Breast epithelium (tissue), 4 donors: Measurements from ENCODE around the gene C20orf144. TPM values are rescaled to one million over a fixed set of nuclear protein-coding genes. Genes with fewer than 3 reads are reported as not detected.
A peak's percentile ranks its signal among the peaks of the same experiment; 100 is the strongest.

ENCODE experiments used
- DNase-seq, 2 donors: peaks; one replicate each; pipeline ENCODE4 v3.0.0-alpha.2; 2019; ENCODE audit warnings: low spot score in 2 of 2
- H3K27ac ChIP-seq, 2 donors: fragments of 200-600 bp; sonication (generic) in 1 of 2; one replicate each; pipeline ENCODE4 v1.5.1; 2016 to 2019; ENCODE audit warnings: mild to moderate bottlenecking in 1 of 2
- H3K27me3 ChIP-seq, 2 donors: fragments of 200-600 bp; sonication (generic) in 1 of 2; one replicate each; pipeline versions ENCODE4 v1.5.1 to v1.6.0; 2017 to 2019; ENCODE audit warnings: control low read depth in 1 of 2, mild to moderate bottlenecking in 1 of 2
- H3K36me3 ChIP-seq: fragments of 200-600 bp; one replicate; pipeline ENCODE4 v1.5.1; 2019
- H3K4me1 ChIP-seq, 2 donors: fragments of 200-600 bp; sonication (generic); one replicate each; pipeline ENCODE4 v1.5.1; 2016 to 2019; ENCODE audit warnings: control low read depth in 1 of 2
- H3K4me3 ChIP-seq, 3 donors: fragments of 200-600 bp; sonication (generic); 1 replicate in 2 of 3; 2 replicates in 1 of 3; pipeline ENCODE4 v1.5.1; 2016 to 2019; ENCODE audit warnings: mild to moderate bottlenecking in 3 of 3, moderate library complexity in 2 of 3
- H3K9me3 ChIP-seq, 2 donors: fragments of 200-600 bp; sonication (generic) in 1 of 2; one replicate each; pipeline ENCODE4 v1.5.1; 2016 to 2019; ENCODE audit warnings: control low read depth in 1 of 2
- CTCF ChIP-seq, 3 donors: fragments of 450-650 bp; IDR thresholded peaks; one replicate each; pipeline ENCODE4 v1.5.1; 2016 to 2017; ENCODE audit warnings: antibody characterized with exemption in 3 of 3, mild to moderate bottlenecking in 3 of 3, moderate library complexity in 3 of 3
- POLR2A ChIP-seq: fragments of 450-650 bp; IDR thresholded peaks from one replicate; pipeline ENCODE4 v1.6.1; 2016; ENCODE audit warnings: antibody characterized with exemption, mild to moderate bottlenecking, moderate library complexity
- POLR2AphosphoS5 ChIP-seq, 3 donors: sonication (generic); formaldehyde crosslinking; IDR thresholded peaks; one replicate each; pipeline ENCODE4 v1.6.1; 2017; ENCODE audit warnings: antibody characterized with exemption in 3 of 3
- intact Hi-C: fragments of 100-400 bp; cut with DNase I; formaldehyde crosslinking; loops from one replicate; pipeline ENCODE4 v1.15.1; 2023; ENCODE audit warnings: low total_unique reads
- total RNA-seq, 3 donors: library from RNA; depleted of rRNA; stranded (reverse); fragments of >200 nt; gene quantifications; one replicate each; pipeline ENCODE4 v1.1.0, GENCODE V29; 2016

C20orf144 gene
- total RNA-seq, 3 donors from 2014 or later: 0.16 to 0.33 (median 0.29) TPM

- H3K36me3 ChIP-seq: no peaks in the 10 kb centered on the region
- peak within 1 kb of the TSS; percentile 84 to 93 for H3K27ac ChIP-seq
- H3K4me3 ChIP-seq: peak within 1 kb of the TSS; percentile 67 to 78 (median 73)
- peaks cover 0 to 4% of the 10 kb centered on the region in 2 donors for H3K4me1 ChIP-seq
- no peaks in the 10 kb centered on the region for H3K27me3 ChIP-seq
- peak in 1 of 2 donors; percentile 74 for DNase-seq
- no peaks in the 10 kb centered on the region for H3K9me3 ChIP-seq
- intact Hi-C loops: loop anchor here (2.0 kb wide), 1 partner anchor 60 kb away; no protein-coding TSS in a partner anchor
- TF ChIP-seq POLR2A (no peak), CTCF (IDR thresholded peaks at IDR 0.05) (no peak), POLR2AphosphoS5 (IDR thresholded peaks at IDR 0.05) (no peak)
Measured at GRCh38 chr20:33674294-33675135, 12.4 kb downstream of the C20orf144 start, which contains the start of gene NECAB3. Gene NECAB3 (minus strand): TSS chr20:33674428. CDS start chr20:33674352, 76 bp downstream.

GRCh38 chr20:33675136-33675959, 13.2 kb downstream of the C20orf144 start:
- no peak for DNase-seq
- Histone ChIP-seq H3K27ac (peak overlapping the region; percentile 84 to 93), H3K27me3 (no peaks in the 10 kb centered on the region), H3K36me3 (no peaks in the 10 kb centered on the region), H3K4me1 (peaks cover 0 to 4% of the 10 kb centered on the region in 2 donors), H3K9me3 (no peaks in the 10 kb centered on the region), H3K4me3 (peak overlapping the region; percentile 67 to 78 (median 73))
- TF ChIP-seq POLR2A (no peak), POLR2AphosphoS5 (IDR thresholded peaks at IDR 0.05) (peak in 1 of 3 donors; percentile 34), CTCF (IDR thresholded peaks at IDR 0.05) (no peak)
- intact Hi-C loops: loop anchor here (2.0 kb wide), 1 partner anchor 59 kb away; no protein-coding TSS in a partner anchor

- Histone ChIP-seq H3K27me3 (no peaks in the 10 kb centered on the region), H3K9me3 (no peaks in the 10 kb centered on the region), H3K4me3 (no peak overlapping the region), H3K36me3 (no peaks in the 10 kb centered on the region), H3K4me1 (peaks cover 0 to 4% of the 10 kb centered on the region in 2 donors), H3K27ac (peak overlapping the region; percentile 84 to 93)
- TF ChIP-seq CTCF (IDR thresholded peaks at IDR 0.05) (no peak), POLR2AphosphoS5 (IDR thresholded peaks at IDR 0.05) (no peak), POLR2A (no peak)
- DNase-seq: no peak
- intact Hi-C loops: no loop called here
Measured at GRCh38 chr20:33676121-33676520, 14.0 kb downstream of the C20orf144 start.

GRCh38 chr20:33676652-33677645, 14.8 kb downstream of the C20orf144 start:
- no peak overlapping the region for H3K4me3 ChIP-seq
- TF ChIP-seq POLR2AphosphoS5 (IDR thresholded peaks at IDR 0.05): no peak
- TF ChIP-seq CTCF (IDR thresholded peaks at IDR 0.05): no peak
- TF ChIP-seq POLR2A: no peak
- peak overlapping the region; percentile 70 to 84 for H3K27ac ChIP-seq
- no peak for DNase-seq
- intact Hi-C loops: no loop called here
- no peaks in the 10 kb centered on the region for H3K36me3 ChIP-seq
- H3K27me3 ChIP-seq: no peaks in the 10 kb centered on the region
- H3K4me1 ChIP-seq: peaks cover 0 to 4% of the 10 kb centered on the region in 2 donors
- no peaks in the 10 kb centered on the region for H3K9me3 ChIP-seq
